ENCODE measurements around the gene FBXW5.

FBXW5 gene

DNA sequence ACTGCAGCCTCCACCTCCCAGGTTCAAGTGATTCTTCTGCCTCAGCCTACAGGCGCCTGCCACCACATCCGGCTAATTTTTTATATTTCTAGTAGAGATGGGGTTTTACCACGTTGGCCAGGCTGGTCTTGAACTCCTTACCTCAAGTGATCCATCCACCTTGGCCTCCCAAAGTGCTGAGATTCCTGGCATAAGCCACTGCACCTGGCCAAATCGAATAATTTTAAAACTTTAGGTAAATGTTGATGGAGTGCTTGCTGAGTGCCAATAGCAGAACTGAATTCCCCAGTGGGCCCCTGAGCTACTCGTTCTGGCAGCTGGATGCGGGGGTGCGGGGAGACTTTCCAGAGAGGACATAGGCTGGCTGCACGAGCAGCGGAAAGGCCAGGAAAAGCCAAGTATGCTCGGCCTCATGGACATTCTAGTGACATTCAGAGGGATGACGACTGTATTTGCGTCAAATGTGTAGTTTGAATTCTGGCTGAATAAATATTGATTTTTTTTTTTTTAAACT, 41.4 kb downstream of the FBXW5 start:
- peaks cover 86% of the 10 kb centered on the region for H3K36me3 ChIP-seq
- TF ChIP-seq, protein P1, sequence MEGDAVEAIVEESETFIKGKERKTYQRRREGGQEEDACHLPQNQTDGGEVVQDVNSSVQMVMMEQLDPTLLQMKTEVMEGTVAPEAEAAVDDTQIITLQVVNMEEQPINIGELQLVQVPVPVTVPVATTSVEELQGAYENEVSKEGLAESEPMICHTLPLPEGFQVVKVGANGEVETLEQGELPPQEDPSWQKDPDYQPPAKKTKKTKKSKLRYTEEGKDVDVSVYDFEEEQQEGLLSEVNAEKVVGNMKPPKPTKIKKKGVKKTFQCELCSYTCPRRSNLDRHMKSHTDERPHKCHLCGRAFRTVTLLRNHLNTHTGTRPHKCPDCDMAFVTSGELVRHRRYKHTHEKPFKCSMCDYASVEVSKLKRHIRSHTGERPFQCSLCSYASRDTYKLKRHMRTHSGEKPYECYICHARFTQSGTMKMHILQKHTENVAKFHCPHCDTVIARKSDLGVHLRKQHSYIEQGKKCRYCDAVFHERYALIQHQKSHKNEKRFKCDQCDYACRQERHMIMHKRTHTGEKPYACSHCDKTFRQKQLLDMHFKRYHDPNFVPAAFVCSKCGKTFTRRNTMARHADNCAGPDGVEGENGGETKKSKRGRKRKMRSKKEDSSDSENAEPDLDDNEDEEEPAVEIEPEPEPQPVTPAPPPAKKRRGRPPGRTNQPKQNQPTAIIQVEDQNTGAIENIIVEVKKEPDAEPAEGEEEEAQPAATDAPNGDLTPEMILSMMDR (IDR thresholded peaks at IDR 0.05; ENCODE audit: low read depth, low read length), result no peak
- H3K27me3 ChIP-seq, result no peaks in the 10 kb centered on the region
- no peaks in the 10 kb centered on the region for H3K9me3 ChIP-seq
- no peak for DNase-seq
- H3K4me3 ChIP-seq (ENCODE audit: low read depth, low read length), result no peak overlapping the region
- peaks cover 13% of the 10 kb centered on the region for H3K4me1 ChIP-seq

DNA sequence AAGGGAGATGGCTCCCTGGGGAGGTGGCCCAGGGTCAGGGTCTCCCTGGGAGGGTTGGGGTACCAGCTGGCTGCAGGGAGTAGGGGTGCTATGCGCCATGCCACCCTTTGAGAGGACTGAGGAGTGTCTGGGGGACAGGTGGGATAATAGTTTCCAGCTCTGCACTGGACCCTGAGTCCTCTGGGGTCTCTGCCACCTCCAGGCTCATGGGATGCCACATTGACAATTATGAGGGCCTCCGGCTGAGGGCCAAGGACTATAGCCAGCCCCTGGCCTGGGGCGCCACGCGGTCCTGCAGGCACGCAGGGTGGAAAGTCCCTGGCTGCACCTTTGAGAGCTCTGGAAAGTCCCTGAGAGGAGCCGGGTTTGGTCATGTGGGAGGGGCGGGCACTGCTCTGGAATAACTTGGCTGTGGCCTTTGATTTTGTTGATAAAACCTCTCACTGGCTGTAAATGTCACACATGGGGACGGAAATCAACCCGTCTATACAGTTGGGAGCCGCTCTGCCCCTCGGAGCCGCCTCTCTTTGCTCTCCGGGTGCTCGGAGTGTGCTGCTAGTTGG, 42.2 kb downstream of the FBXW5 start:
- H3K36me3 ChIP-seq, result peaks cover 79% of the 10 kb centered on the region
- peak; percentile 76 for DNase-seq
- TF ChIP-seq, protein P1 (IDR thresholded peaks at IDR 0.05; ENCODE audit: low read depth, low read length), result no peak

DNA sequence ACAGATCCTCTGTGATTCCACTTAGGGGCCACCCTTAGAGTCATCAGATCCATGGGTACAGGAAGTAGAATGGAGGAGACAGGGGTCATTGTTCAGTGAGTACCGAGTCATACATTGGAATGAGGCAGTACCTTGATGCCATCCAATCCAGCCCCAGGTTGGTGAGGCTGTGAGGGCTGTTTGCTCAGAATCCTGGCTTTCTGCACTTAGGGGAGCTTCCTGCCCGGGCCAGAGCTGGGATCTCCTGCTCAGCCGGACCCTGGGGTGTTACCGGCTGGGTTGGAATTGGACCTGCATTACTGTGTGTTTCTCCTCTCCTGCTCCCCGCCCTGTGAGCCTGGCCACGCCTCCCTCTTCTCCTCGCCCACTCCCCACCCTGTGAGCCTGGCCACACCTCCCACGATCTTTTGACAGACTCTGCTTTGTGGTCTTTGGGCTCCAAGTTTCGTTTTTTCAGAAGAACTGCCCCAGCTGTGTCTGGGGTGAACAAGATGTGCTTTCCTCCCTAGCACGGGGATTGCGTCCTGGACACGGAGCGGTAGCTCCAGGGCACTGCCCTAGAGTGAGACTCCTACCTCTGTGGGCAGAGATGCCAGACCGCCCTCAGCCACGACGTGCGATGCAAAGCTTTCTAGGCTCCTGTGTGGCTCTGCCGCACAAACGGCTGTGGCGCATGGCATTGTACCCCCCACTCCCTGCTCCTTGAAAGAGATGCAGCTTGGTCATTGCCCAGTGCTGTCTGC, 42.9 kb downstream of the FBXW5 start:
- Histone ChIP-seq H3K9me3 (no peaks in the 10 kb centered on the region), H3K27me3 (no peaks in the 10 kb centered on the region), H3K4me3 (ENCODE audit: low read depth, low read length) (no peak overlapping the region), H3K36me3 (peaks cover 76% of the 10 kb centered on the region), H3K4me1 (peaks cover 13% of the 10 kb centered on the region)
- TF ChIP-seq, protein P1 (IDR thresholded peaks at IDR 0.05; ENCODE audit: low read depth, low read length), result no peak
- DNase-seq, result no peak

More for the DNA sequence above, 42.2 kb downstream of the FBXW5 start:
- no peak overlapping the region for H3K4me3 ChIP-seq (ENCODE audit: low read depth, low read length)
- no peaks in the 10 kb centered on the region for H3K27me3 ChIP-seq
- H3K4me1 ChIP-seq, result peaks cover 13% of the 10 kb centered on the region
- no peaks in the 10 kb centered on the region for H3K9me3 ChIP-seq

DNA sequence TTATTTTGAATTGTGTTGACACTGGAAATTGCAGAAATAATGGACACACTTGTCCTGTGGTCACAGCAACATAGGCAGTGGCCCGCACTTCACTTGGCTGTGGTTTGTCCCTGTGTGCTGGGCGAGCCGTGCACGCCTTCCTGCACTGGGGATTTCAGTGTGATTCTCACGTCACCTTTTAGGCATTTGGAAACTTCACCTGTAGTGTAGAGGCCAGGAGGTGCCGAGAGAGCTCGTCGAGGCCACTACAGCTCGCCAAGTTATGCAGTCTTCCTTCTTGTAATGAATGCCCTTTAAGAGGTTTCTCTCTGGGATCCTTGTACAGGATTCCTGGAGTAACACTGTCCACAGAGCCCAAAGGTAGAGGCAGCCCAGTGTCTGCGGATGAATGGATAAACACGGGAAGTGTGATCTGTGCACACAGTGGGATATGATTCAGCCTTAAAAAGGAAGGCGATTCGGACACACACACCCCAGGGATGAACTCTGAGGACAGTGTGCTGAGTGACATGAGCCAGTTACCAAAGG, 43.5 kb downstream of the FBXW5 start:
- peaks cover 70% of the 10 kb centered on the region for H3K36me3 ChIP-seq
- TF ChIP-seq, protein P1 (IDR thresholded peaks at IDR 0.05; ENCODE audit: low read depth, low read length), result no peak
- no peak overlapping the region for H3K4me3 ChIP-seq (ENCODE audit: low read depth, low read length)
- DNase-seq, result no peak
- no peaks in the 10 kb centered on the region for H3K27me3 ChIP-seq
- peaks cover 13% of the 10 kb centered on the region for H3K4me1 ChIP-seq
- no peaks in the 10 kb centered on the region for H3K9me3 ChIP-seq

DNA sequence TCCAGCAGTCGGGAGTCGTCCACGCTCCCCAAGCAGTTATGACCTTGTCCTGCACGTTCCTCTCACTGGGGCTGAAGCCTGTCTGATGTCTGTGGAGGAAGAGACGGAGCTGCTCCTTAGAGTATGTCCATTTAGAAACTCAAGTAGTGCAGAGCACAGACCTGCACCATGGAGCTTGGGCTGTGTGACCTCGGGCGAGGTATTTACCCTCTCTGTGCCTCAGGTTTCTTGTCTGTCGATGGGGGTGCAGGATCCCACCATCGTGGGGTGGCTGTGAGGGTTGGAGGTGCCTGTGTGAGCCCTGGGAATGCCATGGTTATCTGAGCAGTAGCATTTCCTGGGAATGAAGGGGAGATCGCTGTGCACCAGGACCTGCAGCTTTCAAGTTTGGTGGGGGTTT, 44.0 kb downstream of the FBXW5 start:
- Histone ChIP-seq H3K4me3 (ENCODE audit: low read depth, low read length) (no peak overlapping the region), H3K36me3 (peaks cover 65% of the 10 kb centered on the region), H3K27me3 (no peaks in the 10 kb centered on the region), H3K9me3 (no peaks in the 10 kb centered on the region), H3K4me1 (peaks cover 13% of the 10 kb centered on the region)
- DNase-seq, result no peak
- TF ChIP-seq, protein P1 (IDR thresholded peaks at IDR 0.05; ENCODE audit: low read depth, low read length), result no peak

DNA sequence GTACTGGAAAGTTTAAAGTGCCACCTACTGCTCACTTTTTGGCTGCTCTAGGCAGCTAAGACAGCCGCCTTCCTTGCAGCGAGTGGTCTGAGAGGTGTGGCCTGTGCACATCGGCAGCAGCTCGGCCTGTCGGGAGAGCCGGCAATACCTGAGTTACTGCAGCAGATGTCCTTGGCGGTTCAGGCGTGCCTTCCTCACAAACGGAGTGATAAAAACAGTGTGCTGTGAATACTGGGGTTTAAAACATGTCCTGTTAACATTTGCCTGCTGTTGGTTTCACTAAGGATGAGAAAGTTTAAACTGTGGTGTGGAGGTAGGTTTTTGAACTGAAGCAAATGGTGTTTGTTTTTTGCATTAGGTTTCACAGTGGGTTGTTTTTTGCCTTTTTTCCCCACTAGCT, 45.3 kb downstream of the FBXW5 start:
- H3K4me1 ChIP-seq, result peaks cover 13% of the 10 kb centered on the region

More for the DNA sequence above, 45.3 kb downstream of the FBXW5 start:
- DNase-seq, result no peak
- H3K27me3 ChIP-seq, result no peaks in the 10 kb centered on the region
- H3K4me3 ChIP-seq (ENCODE audit: low read depth, low read length), result no peak overlapping the region
- no peaks in the 10 kb centered on the region for H3K9me3 ChIP-seq
- peaks cover 58% of the 10 kb centered on the region for H3K36me3 ChIP-seq
- TF ChIP-seq, protein P1 (IDR thresholded peaks at IDR 0.05; ENCODE audit: low read depth, low read length), result no peak

Data from BE2C (cell line).